Measurements from ENCODE around the gene DPF3. TPM values are rescaled to one million over a fixed set of nuclear protein-coding genes. Genes with fewer than 3 reads are reported as not detected.

Gene DPF3
- total RNA-seq, 1 experiment from 2014 or later, result not detected

GRCh38 chr14:72708222-72708621, 185.7 kb downstream of the DPF3 start:
- no peaks in the 10 kb centered on the region for H3K79me2 ChIP-seq (ENCODE audit: low read depth)
- H3K27ac ChIP-seq, result no peak overlapping the region
- BruUV-seq (replicated peaks), result no TSS peak
- no peaks in the 10 kb centered on the region for H3K36me3 ChIP-seq (ENCODE audit: low read depth)
- no peaks in the 10 kb centered on the region for H4K20me1 ChIP-seq (ENCODE audit: insufficient read depth)
- TF ChIP-seq, protein P1, sequence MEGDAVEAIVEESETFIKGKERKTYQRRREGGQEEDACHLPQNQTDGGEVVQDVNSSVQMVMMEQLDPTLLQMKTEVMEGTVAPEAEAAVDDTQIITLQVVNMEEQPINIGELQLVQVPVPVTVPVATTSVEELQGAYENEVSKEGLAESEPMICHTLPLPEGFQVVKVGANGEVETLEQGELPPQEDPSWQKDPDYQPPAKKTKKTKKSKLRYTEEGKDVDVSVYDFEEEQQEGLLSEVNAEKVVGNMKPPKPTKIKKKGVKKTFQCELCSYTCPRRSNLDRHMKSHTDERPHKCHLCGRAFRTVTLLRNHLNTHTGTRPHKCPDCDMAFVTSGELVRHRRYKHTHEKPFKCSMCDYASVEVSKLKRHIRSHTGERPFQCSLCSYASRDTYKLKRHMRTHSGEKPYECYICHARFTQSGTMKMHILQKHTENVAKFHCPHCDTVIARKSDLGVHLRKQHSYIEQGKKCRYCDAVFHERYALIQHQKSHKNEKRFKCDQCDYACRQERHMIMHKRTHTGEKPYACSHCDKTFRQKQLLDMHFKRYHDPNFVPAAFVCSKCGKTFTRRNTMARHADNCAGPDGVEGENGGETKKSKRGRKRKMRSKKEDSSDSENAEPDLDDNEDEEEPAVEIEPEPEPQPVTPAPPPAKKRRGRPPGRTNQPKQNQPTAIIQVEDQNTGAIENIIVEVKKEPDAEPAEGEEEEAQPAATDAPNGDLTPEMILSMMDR (conservative IDR thresholded peaks at IDR 0.05), result no peak
- no peak for TF ChIP-seq EZH2 (IDR thresholded peaks at IDR 0.05; ENCODE audit: low read depth)
- ChIA-PET CTCF (no interaction called here), POLR2A (ENCODE audit: unreplicated experiment) (no interaction called here)
- no peak overlapping the region for H3K4me3 ChIP-seq
- H3K27me3 ChIP-seq (ENCODE audit: insufficient read depth, low read depth), result peaks cover 78% of the 10 kb centered on the region
- no peak for DNase-seq
- H3F3A ChIP-seq (ENCODE audit: insufficient read depth, low read depth), result no peaks in the 10 kb centered on the region
- intact Hi-C loops (cut with micrococcal nuclease; ENCODE audit: unreplicated experiment), result no loop called here
- no peaks in the 10 kb centered on the region for H3K9me2 ChIP-seq (ENCODE audit: insufficient read depth)
- H3K9me3 ChIP-seq (ENCODE audit: insufficient read depth, low read depth), result no peaks in the 10 kb centered on the region
- H2AFZ ChIP-seq, result no peak overlapping the region
- no peaks in the 10 kb centered on the region for H3K4me1 ChIP-seq (replicated peaks; ENCODE audit: insufficient read depth)
- H3K4me2 ChIP-seq, result no peak overlapping the region

DNA sequence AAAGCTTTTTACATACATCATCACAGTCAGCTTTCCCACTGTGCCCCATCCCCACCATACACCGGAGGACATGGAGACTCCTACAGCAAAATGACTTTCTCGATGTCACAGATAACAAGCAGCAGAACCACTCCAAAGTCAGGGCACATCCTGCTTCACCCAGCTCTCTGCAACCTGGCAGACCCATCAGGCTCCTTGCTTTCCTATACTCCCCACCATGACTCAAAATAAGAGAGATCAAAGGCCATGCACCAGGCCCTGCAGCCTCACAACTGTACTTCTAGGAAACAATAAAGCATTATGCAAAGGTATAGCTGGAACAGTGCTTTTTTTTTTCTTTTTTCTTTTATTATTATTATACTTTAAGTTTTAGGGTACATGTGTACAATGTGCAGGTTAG, 187.4 kb downstream of the DPF3 start:
- no peak overlapping the region for H3K4me3 ChIP-seq
- intact Hi-C loops (cut with micrococcal nuclease; ENCODE audit: unreplicated experiment), result no loop called here
- H4K20me1 ChIP-seq (ENCODE audit: insufficient read depth), result no peaks in the 10 kb centered on the region
- H3K27me3 ChIP-seq (ENCODE audit: insufficient read depth, low read depth), result peaks cover 77% of the 10 kb centered on the region
- CTCF ChIA-PET, result no interaction called here
- no peak for DNase-seq
- no peaks in the 10 kb centered on the region for H3F3A ChIP-seq (ENCODE audit: insufficient read depth, low read depth)
- no peaks in the 10 kb centered on the region for H3K36me3 ChIP-seq (ENCODE audit: low read depth)
- no peak overlapping the region for H3K4me2 ChIP-seq
- POLR2A ChIA-PET (ENCODE audit: unreplicated experiment), result no interaction called here
- no peaks in the 10 kb centered on the region for H3K9me3 ChIP-seq (ENCODE audit: insufficient read depth, low read depth)
- no TSS peak for BruUV-seq (replicated peaks)
- no peaks in the 10 kb centered on the region for H3K4me1 ChIP-seq (replicated peaks; ENCODE audit: insufficient read depth)
- TF ChIP-seq, protein P1 (conservative IDR thresholded peaks at IDR 0.05), result no peak
- no peak for TF ChIP-seq EZH2 (IDR thresholded peaks at IDR 0.05; ENCODE audit: low read depth)
- no peak overlapping the region for H2AFZ ChIP-seq
- no peaks in the 10 kb centered on the region for H3K9me2 ChIP-seq (ENCODE audit: insufficient read depth)
- no peak overlapping the region for H3K27ac ChIP-seq
- H3K79me2 ChIP-seq (ENCODE audit: low read depth), result no peaks in the 10 kb centered on the region

DNA sequence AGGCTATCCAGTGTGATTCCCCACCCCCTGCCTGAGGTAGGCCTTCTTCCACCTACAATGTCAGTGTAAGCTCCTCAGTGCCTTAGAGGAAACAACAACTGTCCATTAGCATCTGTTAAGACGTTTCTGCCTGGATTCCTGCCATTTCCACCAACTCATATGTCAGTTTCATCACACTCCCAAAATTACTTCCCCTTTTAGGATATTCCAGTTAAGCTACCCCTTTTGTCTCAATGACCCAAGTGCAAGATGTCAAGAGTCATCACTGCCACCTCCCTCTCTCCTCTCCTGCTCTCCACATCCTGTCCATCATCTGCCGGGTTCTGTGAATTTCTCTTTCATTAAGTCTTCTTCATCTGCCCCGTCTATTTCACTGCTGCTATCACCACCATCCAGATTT, 189.4 kb downstream of the DPF3 start:
- POLR2A ChIA-PET (ENCODE audit: unreplicated experiment), result no interaction called here
- Histone ChIP-seq H3K4me2 (no peak overlapping the region), H3K4me3 (no peak overlapping the region), H3K79me2 (ENCODE audit: low read depth) (no peaks in the 10 kb centered on the region), H3K9me2 (ENCODE audit: insufficient read depth) (no peaks in the 10 kb centered on the region), H3K27me3 (ENCODE audit: insufficient read depth, low read depth) (peaks cover 77% of the 10 kb centered on the region), H3K36me3 (ENCODE audit: low read depth) (no peaks in the 10 kb centered on the region), H3F3A (ENCODE audit: insufficient read depth, low read depth) (no peaks in the 10 kb centered on the region), H3K9me3 (ENCODE audit: insufficient read depth, low read depth) (no peaks in the 10 kb centered on the region), H4K20me1 (ENCODE audit: insufficient read depth) (no peaks in the 10 kb centered on the region), H3K27ac (no peak overlapping the region), H3K4me1 (replicated peaks; ENCODE audit: insufficient read depth) (no peaks in the 10 kb centered on the region), H2AFZ (no peak overlapping the region)
- no TSS peak for BruUV-seq (replicated peaks)
- intact Hi-C loops (cut with micrococcal nuclease; ENCODE audit: unreplicated experiment), result no loop called here
- DNase-seq, result no peak
- TF ChIP-seq EZH2 (IDR thresholded peaks at IDR 0.05; ENCODE audit: low read depth), result no peak
- TF ChIP-seq, protein P1 (conservative IDR thresholded peaks at IDR 0.05), result no peak
- CTCF ChIA-PET, result no interaction called here
